GM10248 (cell line): ENCODE data around the gene BAZ1B.
"Not testable (repeated sequence)": the region's sequence is repeated elsewhere in the genome, so short reads cannot be mapped to it uniquely, and the experiment has no call there.

Experiments used
- CTCF ChIA-PET: fragments of 300-600 bp; sonication (Branson Sonifier 250); formaldehyde crosslinking; extraction: SDS; loops from one replicate; lab custom pipeline; 2021; ENCODE audit warnings: antibody characterized with exemption; lab: Yijun Ruan, JAX
- POLR2A ChIA-PET: fragments of 350-650 bp; sonication (Branson Sonifier 250); formaldehyde crosslinking; extraction: SDS; loops from one replicate; lab custom pipeline; 2020; ENCODE audit warnings: antibody characterized with exemption; lab: Yijun Ruan, JAX
- DNase-seq: peaks from one replicate; pipeline ENCODE4 v3.0.0; 2012; ENCODE audit errors: extremely low spot score
- CTCF ChIP-seq: IDR thresholded peaks from 2 replicates; pipeline ENCODE4 v1.5.1; 2012; ENCODE audit warnings: mild to moderate bottlenecking, low read depth; ENCODE audit errors: extremely low read depth, missing control alignments, control extremely low read depth

BAZ1B gene

GRCh38 chr7:73423519-73424488 is 98.3 kb downstream of the BAZ1B start:
- TF ChIP-seq CTCF = no peak
- ChIA-PET CTCF (interaction anchor here (1.2 to 3.1 kb wide), 3 partner anchors 18 to 28 kb away, joined by 3 to 13 read pairs (median 4); no protein-coding TSS in a partner anchor), POLR2A (interaction anchor here (0.6 kb wide), 1 partner anchor 1082 kb away, joined by 3 read pairs; no protein-coding TSS in a partner anchor)
- DNase-seq = peak; percentile 64

- DNase-seq, CTCF ChIA-PET: not testable (repeated sequence)
- POLR2A ChIA-PET = interaction anchor here (0.6 kb wide), 1 partner anchor 1142 kb away, joined by 6 read pairs; no protein-coding TSS in a partner anchor
Measured at GRCh38 chr7:73420610-73421009, 101.5 kb downstream of the BAZ1B start.

GRCh38 chr7:73420016-73420415 is 102.1 kb downstream of the BAZ1B start:
- POLR2A ChIA-PET = interaction anchor here (0.6 kb wide), 1 partner anchor 1143 kb away, joined by 6 read pairs; no protein-coding TSS in a partner anchor
- CTCF ChIA-PET, DNase-seq: not testable (repeated sequence)

GRCh38 chr7:73418113-73418703 is 103.9 kb downstream of the BAZ1B start:
- TF ChIP-seq CTCF = no peak
- DNase-seq = no peak
- POLR2A ChIA-PET = no interaction called here

GRCh38 chr7:73410541-73411131 is 111.5 kb downstream of the BAZ1B start:
- POLR2A ChIA-PET, CTCF ChIA-PET, DNase-seq: not testable (repeated sequence)

More at GRCh38 chr7:73418113-73418703, 103.9 kb downstream of the BAZ1B start:
- CTCF ChIA-PET = no interaction called here

GRCh38 chr7:73404860-73405259 is 117.2 kb downstream of the BAZ1B start:
- DNase-seq, CTCF ChIA-PET: not testable (repeated sequence)
- POLR2A ChIA-PET = interaction anchor here (0.6 kb wide), 1 partner anchor 96 kb away, joined by 3 read pairs; the partner anchor contains the start of gene NSUN5

- POLR2A ChIA-PET, CTCF ChIA-PET: not testable (repeated sequence)
- DNase-seq = peak; percentile 55
Measured at GRCh38 chr7:73399185-73400050, 122.7 kb downstream of the BAZ1B start.

GRCh38 chr7:73397521-73398281 is 124.4 kb downstream of the BAZ1B start:
- no peak for DNase-seq
- POLR2A ChIA-PET = no interaction called here
- CTCF ChIA-PET = no interaction called here
- TF ChIP-seq CTCF = no peak
